HCT116 (cell line): Measurements from ENCODE around the gene WNK2. TPM values are rescaled to one million over a fixed set of nuclear protein-coding genes. Genes with fewer than 3 reads are reported as not detected.

ENCODE experiments used
- ATAC-seq: fragments of 200-7000 bp; cut with Tn5 transposase; 2 replicates; pipeline ENCODE4 v1.9.1; 2020; ENCODE audit warnings: mild to moderate bottlenecking, moderate library complexity
- BruUV-seq: library from RNA; stranded (reverse); fragments of 400-500 nt; replicated peaks from 2 replicates; lab custom pipeline; 2021; lab: Mats Ljungman, UMichigan
- CTCF ChIA-PET: fragments of 300-600 bp; sonication (Branson Sonifier 250); formaldehyde crosslinking; loops from one replicate; lab custom pipeline; 2021; ENCODE audit warnings: antibody characterized with exemption; lab: Charles Lee
- POLR2A ChIA-PET: fragments of 300-600, 350-600 bp; sonication (Branson Sonifier 250); formaldehyde crosslinking; loops from one replicate; lab custom pipeline; 2021; ENCODE audit warnings: antibody characterized with exemption; lab: Charles Lee
- RAD21 ChIA-PET, 2 experiments: fragments of 300-600 bp; sonication (Branson Sonifier 250); formaldehyde crosslinking; loops; one replicate each; lab custom pipeline; 2023; ENCODE audit warnings: low total read pairs in 2 of 2; ENCODE audit not compliant: uncharacterized antibody in 2 of 2, unreplicated experiment in 2 of 2, low non-redundant PET in 1 of 2; lab: Charles Lee
- DNase-seq: peaks from one replicate; pipeline ENCODE4 v3.0.0-alpha.2; 2010; ENCODE audit warnings: low read depth, low spot score
- H2AFZ ChIP-seq: fragments of 200-600 bp; shearing (Covaris generic), sonication (generic); 2 replicates; pipeline ENCODE4 v1.6.1; 2017; ENCODE audit warnings: low read depth, mixed run types, mixed read lengths, antibody characterized with exemption, low read length; ENCODE audit not compliant: poor library complexity, severe bottlenecking
- H3K27ac ChIP-seq: 2 replicates; pipeline ENCODE4 v1.5.1; 2012; ENCODE audit warnings: low read depth, low read length
- H3K27me3 ChIP-seq: fragments of 200-600 bp; sonication (generic); 2 replicates; pipeline ENCODE4 v1.6.1; 2016; ENCODE audit warnings: mixed run types, low read length, mixed read lengths; ENCODE audit not compliant: insufficient read depth
- H3K36me3 ChIP-seq, 2 experiments: fragments of 200-500 bp in 1 of 2; fragments of 200-600 bp in 1 of 2; sonication (Bioruptor generic) in 1 of 2; sonication (generic) in 1 of 2; 2 replicates each; pipeline versions ENCODE4 v1.5.1 to v1.6.1; 2014 to 2016; ENCODE audit warnings: low read length in 2 of 2, inconsistent platforms in 1 of 2, mixed read lengths in 1 of 2, mixed run types in 1 of 2; ENCODE audit not compliant: insufficient read depth in 2 of 2, control insufficient read depth in 1 of 2
- H3K4me1 ChIP-seq, 2 experiments: fragments of 200-600 bp in 1 of 2; sonication (generic) in 1 of 2; 2 replicates each; pipeline versions ENCODE4 v1.5.1 to v1.6.1; 2012 to 2017; ENCODE audit warnings: low read length in 2 of 2, inconsistent platforms in 1 of 2, mild to moderate bottlenecking in 1 of 2, mixed read lengths in 1 of 2, mixed run types in 1 of 2, moderate library complexity in 1 of 2; ENCODE audit not compliant: insufficient read depth in 2 of 2, control insufficient read depth in 1 of 2
- H3K4me2 ChIP-seq: fragments of 200-600 bp; sonication (generic); 2 replicates; pipeline ENCODE4 v1.6.1; 2017; ENCODE audit warnings: mixed run types, low read length, mixed read lengths
- H3K4me3 ChIP-seq, 2 experiments: fragments of 200-600 bp in 1 of 2; sonication (generic) in 1 of 2; replicated peaks in 1 of 2; 2 replicates each; pipeline ENCODE4 v1.5.1; 2011 to 2016; ENCODE audit warnings: low read length in 2 of 2, control low read depth in 1 of 2, low read depth in 1 of 2, mild to moderate bottlenecking in 1 of 2, mixed read lengths in 1 of 2, mixed run types in 1 of 2
- H3K79me2 ChIP-seq: fragments of 200-600 bp; sonication (generic); 2 replicates; pipeline ENCODE4 v1.6.1; 2017; ENCODE audit warnings: mild to moderate bottlenecking, mixed run types, low read length, moderate library complexity, mixed read lengths; ENCODE audit not compliant: insufficient read depth
- H3K9ac ChIP-seq: fragments of 200-600 bp; sonication (generic); 2 replicates; pipeline ENCODE4 v1.6.1; 2016; ENCODE audit warnings: low read length, mixed read lengths
- H3K9me2 ChIP-seq: fragments of 200-600 bp; sonication (generic), shearing (Covaris generic); 2 replicates; pipeline ENCODE4 v1.6.1; 2017; ENCODE audit warnings: mixed run types, mild to moderate bottlenecking, moderate library complexity; ENCODE audit not compliant: insufficient read depth
- H3K9me3 ChIP-seq, 2 experiments: fragments of 200-500 bp in 1 of 2; fragments of 200-600 bp in 1 of 2; sonication (Bioruptor generic) in 1 of 2; sonication (generic) in 1 of 2; 2 replicates each; pipeline ENCODE4 v1.6.1; 2014 to 2017; ENCODE audit warnings: low read length in 2 of 2, mixed read lengths in 2 of 2, inconsistent platforms in 1 of 2, low read depth in 1 of 2, mild to moderate bottlenecking in 1 of 2, mixed run types in 1 of 2, moderate library complexity in 1 of 2; ENCODE audit not compliant: control insufficient read depth in 1 of 2, insufficient read depth in 1 of 2
- H4K20me1 ChIP-seq: fragments of 200-600 bp; sonication (generic), shearing (Covaris generic); 2 replicates; pipeline ENCODE4 v1.6.1; 2017; ENCODE audit warnings: mixed run types, mild to moderate bottlenecking, moderate library complexity; ENCODE audit not compliant: insufficient read depth
- CTCF ChIP-seq, 3 experiments: fragments of 200-600 bp in 1 of 3; sonication (generic) in 1 of 3; IDR thresholded peaks in 2 of 3; conservative IDR thresholded peaks in 1 of 3; 2 replicates each; pipeline ENCODE4 v1.5.1; 2012 to 2017; ENCODE audit warnings: low read depth in 2 of 3, low read length in 2 of 3, antibody characterized with exemption in 1 of 3, borderline replicate concordance in 1 of 3, control low read depth in 1 of 3, mild to moderate bottlenecking in 1 of 3, mixed read lengths in 1 of 3, mixed run types in 1 of 3, moderate library complexity in 1 of 3; ENCODE audit not compliant: insufficient read depth in 1 of 3
- EGR1 ChIP-seq: IDR thresholded peaks from 2 replicates; pipeline ENCODE4 v1.6.1; 2012; ENCODE audit warnings: low read depth
- FOSL1 ChIP-seq: IDR thresholded peaks from 2 replicates; pipeline ENCODE4 v1.6.1; 2012; ENCODE audit warnings: low read depth
- POLR2AphosphoS5 ChIP-seq: IDR thresholded peaks from 2 replicates; pipeline ENCODE4 v1.6.1; 2011; ENCODE audit warnings: mild to moderate bottlenecking, low read depth, low read length, moderate library complexity
- SP1 ChIP-seq: IDR thresholded peaks from 2 replicates; pipeline ENCODE4 v1.6.1; 2012; ENCODE audit warnings: low read depth
- TCF7L2 ChIP-seq: IDR thresholded peaks from 2 replicates; pipeline ENCODE4 v1.7.0; 2011; ENCODE audit warnings: borderline replicate concordance, inconsistent platforms; ENCODE audit not compliant: insufficient read depth, insufficient read length; ENCODE audit errors: extremely low read depth
- ZFX ChIP-seq: fragments of 450-650 bp; IDR thresholded peaks from 2 replicates; pipeline ENCODE4 v1.6.1; 2017
- ZNF274 ChIP-seq: fragments of 200-500 bp; sonication (Bioruptor generic); IDR thresholded peaks from 2 replicates; pipeline ENCODE4 v1.6.1; 2014; ENCODE audit warnings: mild to moderate bottlenecking, low read depth, low read length, inconsistent platforms
- intact Hi-C: fragments of 100-400 bp; cut with micrococcal nuclease; formaldehyde crosslinking; loops from 2 replicates; pipeline ENCODE4 v1.10.0; 2022
- total RNA-seq: library from RNA; stranded (reverse); gene quantifications from one replicate; pipeline ENCODE4 v1.2.1, GENCODE V29; 2021; ENCODE audit not compliant: unreplicated experiment

WNK2 gene
- total RNA-seq, 1 experiment from 2014 or later: 24.4 TPM

GRCh38 chr9:93258818-93259489, 75.0 kb downstream of the WNK2 start:
- Histone ChIP-seq H3K9me2 (no peaks in the 10 kb centered on the region), H3K79me2 (no peaks in the 10 kb centered on the region), H3K27me3 (no peaks in the 10 kb centered on the region), H3K4me3 (no peak overlapping the region), H3K9me3 (no peaks in the 10 kb centered on the region), H3K4me2 (no peak overlapping the region), H3K4me1 (no peaks in the 10 kb centered on the region), H3K9ac (no peak overlapping the region), H3K36me3 (no peaks in the 10 kb centered on the region; a peak in 1 of 4 replicates), H3K27ac (no peak overlapping the region), H4K20me1 (no peaks in the 10 kb centered on the region), H2AFZ (no peak overlapping the region)
- DNase-seq (no peak), ATAC-seq (no peak)
- ChIA-PET POLR2A (no interaction called here), CTCF (no interaction called here), RAD21 (no interaction called here)
- TF ChIP-seq EGR1 (no peak), CTCF (IDR thresholded peaks at IDR 0.05 in 2 of 3, conservative IDR thresholded peaks at IDR 0.05 in 1 of 3; ENCODE audit: borderline replicate concordance in 1 of 3, insufficient read depth in 1 of 3, low read depth in 2 of 3, low read length in 2 of 3) (no peak), FOSL1 (no peak), TCF7L2 (no peak), SP1 (no peak), ZNF274 (no peak), POLR2AphosphoS5 (no peak), ZFX (no peak)
- intact Hi-C loops: no loop called here
- no TSS peak for BruUV-seq
